Measurements from ENCODE around the gene SLC14A1.

DNA sequence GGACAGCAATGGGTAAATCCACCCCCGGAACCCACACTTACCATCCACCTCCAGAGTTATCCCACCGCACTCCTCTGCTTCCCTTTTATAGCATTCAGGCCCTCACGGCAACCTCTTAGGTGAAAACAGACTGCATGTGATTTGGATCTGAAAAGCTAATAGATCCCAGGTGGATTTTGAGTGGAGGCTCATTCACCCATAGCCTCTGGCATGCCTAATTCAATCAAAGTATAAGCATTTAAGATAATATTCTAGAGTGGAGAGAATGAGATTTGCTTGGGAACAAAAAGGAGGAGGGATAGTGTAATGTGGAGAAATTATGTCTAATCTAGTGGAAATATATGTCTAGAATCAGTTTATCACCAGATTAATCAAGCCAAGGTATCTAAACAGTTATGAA, 17.1 kb downstream of the SLC14A1 start:
- no peak for TF ChIP-seq POLR2AphosphoS5 (IDR thresholded peaks at IDR 0.05)
- TF ChIP-seq, protein P1, sequence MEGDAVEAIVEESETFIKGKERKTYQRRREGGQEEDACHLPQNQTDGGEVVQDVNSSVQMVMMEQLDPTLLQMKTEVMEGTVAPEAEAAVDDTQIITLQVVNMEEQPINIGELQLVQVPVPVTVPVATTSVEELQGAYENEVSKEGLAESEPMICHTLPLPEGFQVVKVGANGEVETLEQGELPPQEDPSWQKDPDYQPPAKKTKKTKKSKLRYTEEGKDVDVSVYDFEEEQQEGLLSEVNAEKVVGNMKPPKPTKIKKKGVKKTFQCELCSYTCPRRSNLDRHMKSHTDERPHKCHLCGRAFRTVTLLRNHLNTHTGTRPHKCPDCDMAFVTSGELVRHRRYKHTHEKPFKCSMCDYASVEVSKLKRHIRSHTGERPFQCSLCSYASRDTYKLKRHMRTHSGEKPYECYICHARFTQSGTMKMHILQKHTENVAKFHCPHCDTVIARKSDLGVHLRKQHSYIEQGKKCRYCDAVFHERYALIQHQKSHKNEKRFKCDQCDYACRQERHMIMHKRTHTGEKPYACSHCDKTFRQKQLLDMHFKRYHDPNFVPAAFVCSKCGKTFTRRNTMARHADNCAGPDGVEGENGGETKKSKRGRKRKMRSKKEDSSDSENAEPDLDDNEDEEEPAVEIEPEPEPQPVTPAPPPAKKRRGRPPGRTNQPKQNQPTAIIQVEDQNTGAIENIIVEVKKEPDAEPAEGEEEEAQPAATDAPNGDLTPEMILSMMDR (IDR thresholded peaks at IDR 0.05) = no peak

Data from breast epithelium (tissue), 3 donors.